Stomach smooth muscle (tissue), 2 donors: ENCODE results near the gene SET.

ENCODE experiments used
- H3K27ac ChIP-seq: one replicate; pipeline ENCODE4 v1.7.0; 2013; ENCODE audit warnings: mild to moderate bottlenecking, low read length, inconsistent platforms
- H3K27me3 ChIP-seq, 2 donors: one replicate each; pipeline ENCODE4 v1.7.0; 2013; ENCODE audit warnings: low read length in 2 of 2; ENCODE audit not compliant: insufficient read depth in 2 of 2, control insufficient read depth in 1 of 2
- H3K36me3 ChIP-seq, 2 donors: one replicate each; pipeline ENCODE4 v1.7.0; 2013; ENCODE audit warnings: low read length in 2 of 2; ENCODE audit not compliant: control insufficient read depth in 2 of 2, insufficient read depth in 2 of 2
- H3K4me1 ChIP-seq: one replicate; pipeline ENCODE4 v1.7.0; 2013; ENCODE audit warnings: low read length; ENCODE audit not compliant: control insufficient read depth, insufficient read depth
- H3K4me3 ChIP-seq, 2 donors: one replicate each; pipeline ENCODE4 v1.7.0; 2013; ENCODE audit warnings: low read length in 2 of 2
- H3K9ac ChIP-seq, 2 donors: one replicate each; pipeline ENCODE4 v1.7.0; 2013; ENCODE audit warnings: low read length in 2 of 2, mild to moderate bottlenecking in 1 of 2
- H3K9me3 ChIP-seq, 2 donors: one replicate each; pipeline ENCODE4 v1.7.0; 2013; ENCODE audit warnings: low read length in 2 of 2; ENCODE audit not compliant: control insufficient read depth in 2 of 2
- donor health status: healthy.
- donor health status: Pancreatic carcinoma.

The SET gene

GRCh38 chr9:128702949-128703615 is 14.1 kb downstream of the SET start:
- H3K27me3 ChIP-seq = no peaks in the 10 kb centered on the region
- H3K9me3 ChIP-seq = no peaks in the 10 kb centered on the region
- H3K4me3 ChIP-seq = peak overlapping the region; percentile 65 to 76
- peak overlapping the region; percentile 13 to 55 for H3K9ac ChIP-seq
- H3K4me1 ChIP-seq = peaks cover 11% of the 10 kb centered on the region
- no peak overlapping the region for H3K27ac ChIP-seq
- H3K36me3 ChIP-seq = no peaks in the 10 kb centered on the region

- H3K4me3 ChIP-seq = peak overlapping the region in 1 of 2 donors; percentile 76
These were observed 14.8 kb downstream of the SET start for GRCh38 chr9:128703616-128704355.

GRCh38 chr9:128704356-128704670 is 15.3 kb downstream of the SET start:
- Histone ChIP-seq H3K4me3 (no peak overlapping the region), H3K27ac (no peak overlapping the region), H3K9ac (no peak overlapping the region), H3K27me3 (no peaks in the 10 kb centered on the region), H3K9me3 (no peaks in the 10 kb centered on the region), H3K4me1 (peaks cover 11% of the 10 kb centered on the region), H3K36me3 (no peaks in the 10 kb centered on the region)

More at GRCh38 chr9:128703616-128704355, 14.8 kb downstream of the SET start:
- Histone ChIP-seq H3K9ac (no peak overlapping the region), H3K4me1 (peaks cover 11% of the 10 kb centered on the region), H3K36me3 (no peaks in the 10 kb centered on the region), H3K9me3 (no peaks in the 10 kb centered on the region), H3K27me3 (no peaks in the 10 kb centered on the region), H3K27ac (no peak overlapping the region)

DNA sequence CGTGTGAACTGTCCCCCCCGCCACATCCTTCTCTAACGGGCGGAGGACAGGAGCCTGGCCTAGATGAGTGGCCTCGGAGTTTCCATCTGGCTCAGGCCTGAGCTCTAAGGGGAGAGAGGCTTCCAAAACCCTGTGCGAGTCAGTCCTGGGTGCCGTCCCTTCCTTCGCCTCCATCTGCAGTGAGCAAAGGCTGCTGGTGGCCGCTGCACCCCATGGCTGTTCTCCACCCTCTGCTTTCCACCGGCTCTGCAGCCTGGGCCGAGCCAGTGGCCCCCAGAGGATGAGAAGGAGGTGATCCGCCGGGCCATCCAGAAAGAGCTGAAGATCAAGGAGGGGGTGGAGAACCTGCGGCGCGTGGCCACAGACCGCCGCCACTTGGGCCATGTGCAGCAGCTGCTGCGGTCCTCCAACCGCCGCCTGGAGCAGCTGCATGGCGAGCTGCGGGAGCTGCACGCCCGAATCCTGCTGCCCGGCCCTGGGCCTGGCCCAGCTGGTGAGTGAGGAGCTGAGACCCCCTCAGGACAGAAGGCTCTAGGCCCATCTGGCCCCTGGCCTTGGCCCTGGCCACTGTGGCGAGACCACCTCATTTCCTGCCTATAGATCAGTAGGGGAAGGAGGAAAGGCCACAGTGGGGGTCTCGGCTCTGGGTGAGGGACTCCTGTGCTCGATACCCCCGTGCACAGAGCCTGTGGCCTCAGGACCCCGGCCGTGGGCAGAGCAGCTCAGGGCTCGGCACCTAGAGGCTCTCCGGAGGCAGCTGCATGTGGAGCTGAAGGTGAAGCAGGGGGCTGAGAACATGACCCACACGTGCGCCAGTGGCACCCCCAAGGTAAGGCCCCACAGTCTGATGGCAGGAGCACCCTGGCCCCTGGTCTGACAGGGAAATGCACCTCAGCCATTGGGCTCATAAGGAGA is 16.3 kb downstream of the SET start:
- Histone ChIP-seq H3K27ac (no peak overlapping the region), H3K27me3 (no peaks in the 10 kb centered on the region), H3K9me3 (no peaks in the 10 kb centered on the region), H3K36me3 (no peaks in the 10 kb centered on the region), H3K9ac (no peak overlapping the region), H3K4me3 (no peak overlapping the region), H3K4me1 (peaks cover 11% of the 10 kb centered on the region)

DNA sequence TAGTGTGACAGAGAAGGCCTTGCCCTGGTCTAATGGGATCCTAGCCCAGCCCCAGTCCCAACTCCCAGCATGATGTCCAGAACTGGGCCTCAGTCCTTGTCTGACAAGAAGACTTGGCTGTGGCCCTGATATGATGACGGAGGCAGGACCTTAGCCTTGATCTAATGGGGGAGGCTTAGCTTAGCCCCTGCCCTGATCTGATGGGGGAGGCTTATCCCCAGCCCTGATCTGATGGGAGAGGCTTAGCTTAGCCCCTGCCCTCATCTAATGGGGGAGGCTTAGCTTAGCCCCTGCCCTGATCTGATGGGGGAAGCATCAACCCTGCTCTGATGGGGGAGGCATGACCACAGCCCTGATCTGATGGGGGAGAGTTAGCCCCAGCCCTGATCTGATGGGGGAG is 17.0 kb downstream of the SET start:
- peaks cover 11% of the 10 kb centered on the region for H3K4me1 ChIP-seq
- no peak overlapping the region for H3K9ac ChIP-seq
- H3K4me3 ChIP-seq = no peak overlapping the region
- H3K36me3 ChIP-seq = no peaks in the 10 kb centered on the region
- H3K27me3 ChIP-seq = no peaks in the 10 kb centered on the region
- no peaks in the 10 kb centered on the region for H3K9me3 ChIP-seq
- H3K27ac ChIP-seq = no peak overlapping the region

DNA sequence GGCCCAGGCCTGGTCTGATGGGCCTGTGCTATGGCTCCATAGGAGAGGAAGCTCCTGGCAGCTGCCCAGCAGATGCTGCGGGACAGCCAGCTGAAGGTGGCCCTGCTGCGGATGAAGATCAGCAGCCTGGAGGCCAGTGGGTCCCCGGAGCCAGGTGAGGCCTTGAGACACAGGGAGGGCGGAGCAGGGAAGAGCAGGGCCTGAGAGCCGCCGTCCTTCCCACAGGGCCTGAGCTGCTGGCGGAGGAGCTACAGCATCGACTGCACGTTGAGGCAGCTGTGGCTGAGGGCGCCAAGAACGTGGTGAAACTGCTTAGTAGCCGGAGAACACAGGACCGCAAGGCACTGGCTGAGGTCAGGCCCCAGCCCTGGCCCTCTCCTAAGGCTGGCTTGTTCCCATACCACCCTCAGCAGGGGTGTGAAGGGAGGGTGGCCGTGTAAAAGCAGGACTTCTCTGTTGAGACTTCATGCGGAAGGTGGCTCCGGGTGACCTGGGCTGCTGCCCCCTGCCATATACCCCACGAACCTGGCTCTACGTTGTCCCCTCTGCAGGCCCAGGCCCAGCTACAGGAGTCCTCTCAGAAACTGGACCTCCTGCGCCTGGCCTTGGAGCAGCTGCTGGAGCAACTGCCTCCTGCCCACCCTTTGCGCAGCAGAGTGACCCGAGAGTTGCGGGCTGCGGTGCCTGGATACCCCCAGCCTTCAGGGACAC is 17.8 kb downstream of the SET start:
- Histone ChIP-seq H3K36me3 (no peaks in the 10 kb centered on the region), H3K27me3 (no peaks in the 10 kb centered on the region), H3K4me1 (peaks cover 11% of the 10 kb centered on the region), H3K27ac (no peak overlapping the region), H3K9ac (no peak overlapping the region), H3K9me3 (no peaks in the 10 kb centered on the region), H3K4me3 (no peak overlapping the region)

GRCh38 chr9:128707446-128707845 is 18.4 kb downstream of the SET start:
- H3K27ac ChIP-seq = no peak overlapping the region
- H3K27me3 ChIP-seq = no peaks in the 10 kb centered on the region
- no peak overlapping the region for H3K4me3 ChIP-seq
- H3K9me3 ChIP-seq = no peaks in the 10 kb centered on the region
- no peak overlapping the region for H3K9ac ChIP-seq
- no peaks in the 10 kb centered on the region for H3K36me3 ChIP-seq
- peaks cover 7% of the 10 kb centered on the region for H3K4me1 ChIP-seq

- Histone ChIP-seq H3K4me3 (no peak overlapping the region), H3K27ac (no peak overlapping the region), H3K9ac (no peak overlapping the region), H3K4me1 (no peaks in the 10 kb centered on the region), H3K36me3 (no peaks in the 10 kb centered on the region), H3K9me3 (no peaks in the 10 kb centered on the region), H3K27me3 (no peaks in the 10 kb centered on the region)
These were observed 23.7 kb downstream of the SET start for GRCh38 chr9:128712451-128713410.

DNA sequence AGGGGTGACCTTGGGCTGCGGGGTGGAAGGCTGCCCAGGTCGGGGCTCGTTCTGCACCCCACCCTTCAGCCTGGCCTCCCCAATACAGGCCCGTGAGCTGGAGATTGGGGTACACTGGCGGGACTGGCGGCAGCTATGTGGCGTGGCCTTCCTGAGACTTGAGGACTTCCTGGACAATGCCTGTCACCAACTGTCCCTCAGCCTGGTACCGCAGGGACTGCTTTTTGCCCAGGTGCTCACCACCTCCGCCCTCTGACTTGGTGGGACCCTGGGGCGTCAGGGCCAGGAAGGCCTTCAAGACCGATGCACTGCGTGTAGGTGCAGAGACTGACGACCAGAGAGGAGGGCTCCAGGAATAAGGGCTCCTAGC is 24.4 kb downstream of the SET start:
- H3K4me3 ChIP-seq = no peak overlapping the region
- H3K4me1 ChIP-seq = no peaks in the 10 kb centered on the region
- no peaks in the 10 kb centered on the region for H3K36me3 ChIP-seq
- no peak overlapping the region for H3K9ac ChIP-seq
- H3K27ac ChIP-seq = no peak overlapping the region
- no peaks in the 10 kb centered on the region for H3K9me3 ChIP-seq
- H3K27me3 ChIP-seq = no peaks in the 10 kb centered on the region
